K562 (cell line): Measurements from ENCODE around the gene ANKRD13D. TPM values are rescaled to one million over a fixed set of nuclear protein-coding genes. Genes with fewer than 3 reads are reported as not detected.

Source experiments
- ARID3A ChIP-seq: IDR thresholded peaks from 2 replicates; pipeline ENCODE4 v1.6.1; 2012; ENCODE audit warnings: low read depth, low read length, improper control_type of control experiment, borderline replicate concordance
- CHCHD3 ChIP-seq: fragments of 250-450 bp; sonication (Bioruptor Pico); IDR thresholded peaks from 2 replicates; pipeline ENCODE4 v2.1.2; 2022; ENCODE audit warnings: mild to moderate bottlenecking
- COPS2 ChIP-seq: fragments of 450-650 bp; conservative IDR thresholded peaks from 2 replicates; pipeline ENCODE4 v1.6.1; 2016; ENCODE audit warnings: mild to moderate bottlenecking, moderate library complexity
- GATAD2B ChIP-seq: fragments of 450-650 bp; IDR thresholded peaks from 2 replicates; pipeline ENCODE4 v1.6.1; 2017; ENCODE audit warnings: mild to moderate bottlenecking, borderline replicate concordance
- HES1 ChIP-seq: fragments of 450-650 bp; IDR thresholded peaks from 2 replicates; pipeline ENCODE4 v1.6.1; 2016; ENCODE audit warnings: low read depth, mild to moderate bottlenecking, moderate library complexity
- HNRNPL ChIP-seq: fragments of 200-400 bp; formaldehyde crosslinking; IDR thresholded peaks from 2 replicates; pipeline ENCODE4 v1.6.1; 2017; ENCODE audit warnings: low read depth, mild to moderate bottlenecking, low read length
- HNRNPLL ChIP-seq: fragments of 200-400 bp; formaldehyde crosslinking; IDR thresholded peaks from 2 replicates; pipeline ENCODE4 v1.6.1; 2017; ENCODE audit warnings: low read length, low read depth, mild to moderate bottlenecking; ENCODE audit not compliant: poor library complexity, severe bottlenecking
- NELFE ChIP-seq: IDR thresholded peaks from 2 replicates; pipeline ENCODE4 v1.6.1; 2011; ENCODE audit warnings: mild to moderate bottlenecking; ENCODE audit not compliant: insufficient read depth, insufficient read length
- PKNOX1 ChIP-seq: fragments of 450-650 bp; IDR thresholded peaks from 2 replicates; pipeline ENCODE4 v1.6.1; 2016
- TFE3 ChIP-seq: fragments of 450-650 bp; formaldehyde crosslinking; IDR thresholded peaks from 2 replicates; pipeline ENCODE4 v1.4.0; 2020; ENCODE audit warnings: mild to moderate bottlenecking, mixed read lengths
- ZC3H4 ChIP-seq: sonication (generic); formaldehyde crosslinking; IDR thresholded peaks from 2 replicates; pipeline ENCODE4 v1.9.0; 2021; ENCODE audit warnings: missing genetic modification reagents, borderline replicate concordance
- ZEB2 ChIP-seq: fragments of 450-650 bp; IDR thresholded peaks from 2 replicates; pipeline ENCODE4 v1.6.1; 2016
- ZNF609 ChIP-seq: sonication (generic); formaldehyde crosslinking; IDR thresholded peaks from 2 replicates; pipeline ENCODE4 v1.8.1; 2023; ENCODE audit warnings: missing genetic modification reagents, mild to moderate bottlenecking, borderline replicate concordance
- ZNF740 ChIP-seq, 3 experiments: fragments of 200-800 bp in 1 of 3; sonication (Bioruptor generic) in 1 of 3; sonication (generic) in 1 of 3; formaldehyde crosslinking in 1 of 3; IDR thresholded peaks; 2 replicates each; pipeline versions ENCODE4 v1.6.1 to v1.8.0; 2016 to 2022; ENCODE audit warnings: mild to moderate bottlenecking in 2 of 3, missing compliant biosample characterization in 2 of 3, missing genetic modification characterization in 2 of 3, missing genetic modification reagents in 1 of 3
- polyA plus RNA-seq, 8 experiments: library from polyadenylated mRNA; depleted of rRNA in 4 of 8; stranded (reverse) in 5 of 8; unstranded in 3 of 8; fragments of >200 nt; fragmentation: Nextera tagmentation in 2 of 8; fragmentation: Illumina TruSeq in 1 of 8; extraction: Ambion mirVana in 2 of 8; extraction: Trizol in 1 of 8; gene quantifications; 2 replicates each; pipeline versions ENCODE4 v1.2.1 to v1.2.3, GENCODE V29; 2011 to 2014; ENCODE audit warnings: inconsistent platforms in 1 of 8, missing spikeins in 1 of 8
- total RNA-seq, 7 experiments: library from RNA; depleted of rRNA in 6 of 7; stranded (reverse); fragments of >200 nt in 6 of 7; fragmentation: Illumina TruSeq in 2 of 7; extraction: Trizol in 2 of 7; gene quantifications; 2 replicates each; pipeline versions ENCODE4 v1.2.1 to v1.2.3, GENCODE V29; 2011 to 2021; ENCODE audit warnings: low replicate concordance in 1 of 7

ANKRD13D gene
- total and polyA plus RNA-seq, 9 of the 15 experiments (the other 6 are each of a cell fraction or from before 2014, with no cell fraction given): 0.94 to 40.9 (median 22.4) TPM

- TF ChIP-seq ZNF609 (CRISPR knock-in tag) (peak; percentile 79; the same call in 1 of the 2 replicates), TFE3 (no peak), HNRNPL (peak; percentile 81; the same call in 1 of the 2 replicates), COPS2 (no peak), HES1 (no peak), NELFE (no peak), CHCHD3 (CRISPR knock-in tag) (no peak), ARID3A (no peak), HNRNPLL (peak; percentile 46), ZNF740 (CRISPR knock-in tag; IDR thresholded peaks at IDR 0.05) (no peak), ZNF740 (tag; IDR thresholded peaks at IDR 0.05) (no peak; a peak in 1 of 4 replicates), PKNOX1 (no peak), ZC3H4 (CRISPR knock-in tag) (no peak), ZEB2 (no peak), GATAD2B (peak; percentile 96)
Measured at GRCh38 chr11:67288452-67289225, 464 bp upstream of the ANKRD13D start (continued).
